Measurements from ENCODE around the gene CRB1.

Gene CRB1

GRCh38 chr1:197304638-197305200 is 36.7 kb downstream of the CRB1 start:
- Histone ChIP-seq H4K8ac (ENCODE audit: low read depth, low read length) (no peak overlapping the region), H3K4ac (ENCODE audit: low read depth, low read length) (no peak overlapping the region), H3K79me1 (ENCODE audit: low read length) (no peaks in the 10 kb centered on the region), H3K56ac (ENCODE audit: low read length) (no peak overlapping the region), H3K23ac (ENCODE audit: low read length) (no peak overlapping the region), H3K4me3 (ENCODE audit: low read length) (no peak overlapping the region), H3K27me3 (ENCODE audit: insufficient read depth, low read length, poor library complexity) (no peaks in the 10 kb centered on the region), H3K36me3 (ENCODE audit: control insufficient read depth, insufficient read depth, low read length) (no peaks in the 10 kb centered on the region), H3K9ac (ENCODE audit: low read length) (no peak overlapping the region), H2BK5ac (ENCODE audit: low read length) (no peak overlapping the region), H3K4me1 (ENCODE audit: control insufficient read depth, low read depth, low read length) (no peaks in the 10 kb centered on the region), H2BK120ac (ENCODE audit: low read depth, low read length) (no peak overlapping the region), H4K5ac (ENCODE audit: low read length) (no peak overlapping the region), H3K79me2 (ENCODE audit: control insufficient read depth, insufficient read depth, low read length) (no peaks in the 10 kb centered on the region), H3K27ac (ENCODE audit: low read depth, low read length) (no peak overlapping the region), H2AK5ac (ENCODE audit: low read length) (no peak overlapping the region), H2BK15ac (replicated peaks; ENCODE audit: low read depth) (no peak overlapping the region), H3K18ac (ENCODE audit: low read length) (no peak overlapping the region), H3K4me2 (ENCODE audit: low read length) (no peak overlapping the region)
- no peak for DNase-seq
- WGBS (ENCODE audit: extremely low coverage, insufficient coverage, low lambda C conversion rate): no CpG with 5 or more reads among the region's 1 CpG

- no peak overlapping the region for H2BK15ac ChIP-seq (replicated peaks; ENCODE audit: low read depth)
- H3K4ac ChIP-seq (ENCODE audit: low read depth, low read length): no peak overlapping the region
- no peak overlapping the region for H3K27ac ChIP-seq (ENCODE audit: low read depth, low read length)
- H3K23ac ChIP-seq (ENCODE audit: low read length): no peak overlapping the region
- no peaks in the 10 kb centered on the region for H3K79me2 ChIP-seq (ENCODE audit: control insufficient read depth, insufficient read depth, low read length)
- H3K36me3 ChIP-seq (ENCODE audit: control insufficient read depth, insufficient read depth, low read length): no peaks in the 10 kb centered on the region
- H3K4me1 ChIP-seq (ENCODE audit: control insufficient read depth, low read depth, low read length): no peaks in the 10 kb centered on the region
- no peaks in the 10 kb centered on the region for H3K79me1 ChIP-seq (ENCODE audit: low read length)
- H3K9ac ChIP-seq (ENCODE audit: low read length): no peak overlapping the region
- no peak overlapping the region for H3K18ac ChIP-seq (ENCODE audit: low read length)
- no peak overlapping the region for H4K5ac ChIP-seq (ENCODE audit: low read length)
- no CpG with 5 or more reads among the region's 2 CpGs for WGBS (ENCODE audit: extremely low coverage, insufficient coverage, low lambda C conversion rate)
- H3K4me3 ChIP-seq (ENCODE audit: low read length): no peak overlapping the region
- H2BK120ac ChIP-seq (ENCODE audit: low read depth, low read length): no peak overlapping the region
- no peaks in the 10 kb centered on the region for H3K27me3 ChIP-seq (ENCODE audit: insufficient read depth, low read length, poor library complexity)
- no peak overlapping the region for H4K8ac ChIP-seq (ENCODE audit: low read depth, low read length)
- DNase-seq: no peak
- no peak overlapping the region for H2BK5ac ChIP-seq (ENCODE audit: low read length)
- no peak overlapping the region for H2AK5ac ChIP-seq (ENCODE audit: low read length)
- H3K56ac ChIP-seq (ENCODE audit: low read length): no peak overlapping the region
- no peak overlapping the region for H3K4me2 ChIP-seq (ENCODE audit: low read length)
Observed at GRCh38 chr1:197305925-197306324, 37.9 kb downstream of the CRB1 start.

- no peaks in the 10 kb centered on the region for H3K79me1 ChIP-seq (ENCODE audit: low read length)
- H3K4ac ChIP-seq (ENCODE audit: low read depth, low read length): no peak overlapping the region
- H3K56ac ChIP-seq (ENCODE audit: low read length): no peak overlapping the region
- WGBS (ENCODE audit: extremely low coverage, insufficient coverage, low lambda C conversion rate): no CpG with 5 or more reads among the region's 2 CpGs
- no peak overlapping the region for H3K4me2 ChIP-seq (ENCODE audit: low read length)
- no peak for DNase-seq
- no peaks in the 10 kb centered on the region for H3K79me2 ChIP-seq (ENCODE audit: control insufficient read depth, insufficient read depth, low read length)
- no peak overlapping the region for H3K4me3 ChIP-seq (ENCODE audit: low read length)
- no peak overlapping the region for H4K5ac ChIP-seq (ENCODE audit: low read length)
- no peak overlapping the region for H2BK5ac ChIP-seq (ENCODE audit: low read length)
- H2AK5ac ChIP-seq (ENCODE audit: low read length): no peak overlapping the region
- H3K18ac ChIP-seq (ENCODE audit: low read length): no peak overlapping the region
- H3K23ac ChIP-seq (ENCODE audit: low read length): no peak overlapping the region
- no peak overlapping the region for H2BK120ac ChIP-seq (ENCODE audit: low read depth, low read length)
- H3K27me3 ChIP-seq (ENCODE audit: insufficient read depth, low read length, poor library complexity): no peaks in the 10 kb centered on the region
- no peaks in the 10 kb centered on the region for H3K36me3 ChIP-seq (ENCODE audit: control insufficient read depth, insufficient read depth, low read length)
- H4K8ac ChIP-seq (ENCODE audit: low read depth, low read length): no peak overlapping the region
- no peaks in the 10 kb centered on the region for H3K4me1 ChIP-seq (ENCODE audit: control insufficient read depth, low read depth, low read length)
- no peak overlapping the region for H3K9ac ChIP-seq (ENCODE audit: low read length)
- no peak overlapping the region for H2BK15ac ChIP-seq (replicated peaks; ENCODE audit: low read depth)
- H3K27ac ChIP-seq (ENCODE audit: low read depth, low read length): no peak overlapping the region
Observed at GRCh38 chr1:197306381-197307062, 38.5 kb downstream of the CRB1 start.

GRCh38 chr1:197307136-197307535 is 39.1 kb downstream of the CRB1 start:
- Histone ChIP-seq H4K5ac (ENCODE audit: low read length) (no peak overlapping the region), H2AK5ac (ENCODE audit: low read length) (no peak overlapping the region), H3K79me2 (ENCODE audit: control insufficient read depth, insufficient read depth, low read length) (no peaks in the 10 kb centered on the region), H3K18ac (ENCODE audit: low read length) (no peak overlapping the region), H3K4me2 (ENCODE audit: low read length) (no peak overlapping the region), H3K4ac (ENCODE audit: low read depth, low read length) (no peak overlapping the region), H3K4me1 (ENCODE audit: control insufficient read depth, low read depth, low read length) (no peaks in the 10 kb centered on the region), H3K27ac (ENCODE audit: low read depth, low read length) (no peak overlapping the region), H2BK5ac (ENCODE audit: low read length) (no peak overlapping the region), H3K36me3 (ENCODE audit: control insufficient read depth, insufficient read depth, low read length) (no peaks in the 10 kb centered on the region), H2BK120ac (ENCODE audit: low read depth, low read length) (no peak overlapping the region), H3K56ac (ENCODE audit: low read length) (no peak overlapping the region), H2BK15ac (replicated peaks; ENCODE audit: low read depth) (no peak overlapping the region), H3K79me1 (ENCODE audit: low read length) (no peaks in the 10 kb centered on the region), H3K23ac (ENCODE audit: low read length) (no peak overlapping the region), H3K9ac (ENCODE audit: low read length) (no peak overlapping the region), H3K4me3 (ENCODE audit: low read length) (no peak overlapping the region), H4K8ac (ENCODE audit: low read depth, low read length) (no peak overlapping the region), H3K27me3 (ENCODE audit: insufficient read depth, low read length, poor library complexity) (no peaks in the 10 kb centered on the region)
- DNase-seq: no peak

GRCh38 chr1:197307551-197307950 is 39.5 kb downstream of the CRB1 start:
- H3K4me1 ChIP-seq (ENCODE audit: control insufficient read depth, low read depth, low read length): no peaks in the 10 kb centered on the region
- H2AK5ac ChIP-seq (ENCODE audit: low read length): no peak overlapping the region
- H3K9ac ChIP-seq (ENCODE audit: low read length): no peak overlapping the region
- H3K4me3 ChIP-seq (ENCODE audit: low read length): no peak overlapping the region
- no peak overlapping the region for H3K23ac ChIP-seq (ENCODE audit: low read length)
- H4K8ac ChIP-seq (ENCODE audit: low read depth, low read length): no peak overlapping the region
- H3K79me1 ChIP-seq (ENCODE audit: low read length): no peaks in the 10 kb centered on the region
- H2BK120ac ChIP-seq (ENCODE audit: low read depth, low read length): no peak overlapping the region
- H3K4ac ChIP-seq (ENCODE audit: low read depth, low read length): no peak overlapping the region
- H2BK5ac ChIP-seq (ENCODE audit: low read length): no peak overlapping the region
- no CpG with 5 or more reads among the region's 3 CpGs for WGBS (ENCODE audit: extremely low coverage, insufficient coverage, low lambda C conversion rate)
- H3K18ac ChIP-seq (ENCODE audit: low read length): no peak overlapping the region
- no peaks in the 10 kb centered on the region for H3K36me3 ChIP-seq (ENCODE audit: control insufficient read depth, insufficient read depth, low read length)
- H3K79me2 ChIP-seq (ENCODE audit: control insufficient read depth, insufficient read depth, low read length): no peaks in the 10 kb centered on the region
- H2BK15ac ChIP-seq (replicated peaks; ENCODE audit: low read depth): no peak overlapping the region
- no peak overlapping the region for H3K4me2 ChIP-seq (ENCODE audit: low read length)
- H3K27me3 ChIP-seq (ENCODE audit: insufficient read depth, low read length, poor library complexity): no peaks in the 10 kb centered on the region
- H4K5ac ChIP-seq (ENCODE audit: low read length): no peak overlapping the region
- no peak for DNase-seq
- no peak overlapping the region for H3K27ac ChIP-seq (ENCODE audit: low read depth, low read length)
- H3K56ac ChIP-seq (ENCODE audit: low read length): no peak overlapping the region

GRCh38 chr1:197311081-197311480 is 43.0 kb downstream of the CRB1 start:
- no peak for DNase-seq
- Histone ChIP-seq H3K9ac (ENCODE audit: low read length) (no peak overlapping the region), H3K27me3 (ENCODE audit: insufficient read depth, low read length, poor library complexity) (no peaks in the 10 kb centered on the region), H3K79me1 (ENCODE audit: low read length) (no peaks in the 10 kb centered on the region), H3K4me3 (ENCODE audit: low read length) (no peak overlapping the region), H4K5ac (ENCODE audit: low read length) (no peak overlapping the region), H2AK5ac (ENCODE audit: low read length) (no peak overlapping the region), H2BK5ac (ENCODE audit: low read length) (no peak overlapping the region), H3K23ac (ENCODE audit: low read length) (no peak overlapping the region), H3K4me2 (ENCODE audit: low read length) (no peak overlapping the region), H2BK120ac (ENCODE audit: low read depth, low read length) (no peak overlapping the region), H3K27ac (ENCODE audit: low read depth, low read length) (no peak overlapping the region), H3K79me2 (ENCODE audit: control insufficient read depth, insufficient read depth, low read length) (no peaks in the 10 kb centered on the region), H3K4ac (ENCODE audit: low read depth, low read length) (no peak overlapping the region), H3K36me3 (ENCODE audit: control insufficient read depth, insufficient read depth, low read length) (no peaks in the 10 kb centered on the region), H3K18ac (ENCODE audit: low read length) (no peak overlapping the region), H4K8ac (ENCODE audit: low read depth, low read length) (no peak overlapping the region), H3K4me1 (ENCODE audit: control insufficient read depth, low read depth, low read length) (no peaks in the 10 kb centered on the region), H2BK15ac (replicated peaks; ENCODE audit: low read depth) (no peak overlapping the region), H3K56ac (ENCODE audit: low read length) (no peak overlapping the region)
- no CpG with 5 or more reads among the region's 4 CpGs for WGBS (ENCODE audit: extremely low coverage, insufficient coverage, low lambda C conversion rate)

Data from mesendoderm (in vitro differentiated cells).